GM12874 (cell line): ENCODE measurements around the gene RXYLT1.

Source experiments
- TF ChIP-seq, protein P1 (sequence below): IDR thresholded peaks from 2 replicates; pipeline ENCODE4 v1.5.1; 2011; ENCODE audit warnings: low read depth, mild to moderate bottlenecking, control low read depth, low read length, moderate library complexity; ENCODE audit not compliant: insufficient read depth

The RXYLT1 gene, protein sequence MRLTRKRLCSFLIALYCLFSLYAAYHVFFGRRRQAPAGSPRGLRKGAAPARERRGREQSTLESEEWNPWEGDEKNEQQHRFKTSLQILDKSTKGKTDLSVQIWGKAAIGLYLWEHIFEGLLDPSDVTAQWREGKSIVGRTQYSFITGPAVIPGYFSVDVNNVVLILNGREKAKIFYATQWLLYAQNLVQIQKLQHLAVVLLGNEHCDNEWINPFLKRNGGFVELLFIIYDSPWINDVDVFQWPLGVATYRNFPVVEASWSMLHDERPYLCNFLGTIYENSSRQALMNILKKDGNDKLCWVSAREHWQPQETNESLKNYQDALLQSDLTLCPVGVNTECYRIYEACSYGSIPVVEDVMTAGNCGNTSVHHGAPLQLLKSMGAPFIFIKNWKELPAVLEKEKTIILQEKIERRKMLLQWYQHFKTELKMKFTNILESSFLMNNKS

DNA sequence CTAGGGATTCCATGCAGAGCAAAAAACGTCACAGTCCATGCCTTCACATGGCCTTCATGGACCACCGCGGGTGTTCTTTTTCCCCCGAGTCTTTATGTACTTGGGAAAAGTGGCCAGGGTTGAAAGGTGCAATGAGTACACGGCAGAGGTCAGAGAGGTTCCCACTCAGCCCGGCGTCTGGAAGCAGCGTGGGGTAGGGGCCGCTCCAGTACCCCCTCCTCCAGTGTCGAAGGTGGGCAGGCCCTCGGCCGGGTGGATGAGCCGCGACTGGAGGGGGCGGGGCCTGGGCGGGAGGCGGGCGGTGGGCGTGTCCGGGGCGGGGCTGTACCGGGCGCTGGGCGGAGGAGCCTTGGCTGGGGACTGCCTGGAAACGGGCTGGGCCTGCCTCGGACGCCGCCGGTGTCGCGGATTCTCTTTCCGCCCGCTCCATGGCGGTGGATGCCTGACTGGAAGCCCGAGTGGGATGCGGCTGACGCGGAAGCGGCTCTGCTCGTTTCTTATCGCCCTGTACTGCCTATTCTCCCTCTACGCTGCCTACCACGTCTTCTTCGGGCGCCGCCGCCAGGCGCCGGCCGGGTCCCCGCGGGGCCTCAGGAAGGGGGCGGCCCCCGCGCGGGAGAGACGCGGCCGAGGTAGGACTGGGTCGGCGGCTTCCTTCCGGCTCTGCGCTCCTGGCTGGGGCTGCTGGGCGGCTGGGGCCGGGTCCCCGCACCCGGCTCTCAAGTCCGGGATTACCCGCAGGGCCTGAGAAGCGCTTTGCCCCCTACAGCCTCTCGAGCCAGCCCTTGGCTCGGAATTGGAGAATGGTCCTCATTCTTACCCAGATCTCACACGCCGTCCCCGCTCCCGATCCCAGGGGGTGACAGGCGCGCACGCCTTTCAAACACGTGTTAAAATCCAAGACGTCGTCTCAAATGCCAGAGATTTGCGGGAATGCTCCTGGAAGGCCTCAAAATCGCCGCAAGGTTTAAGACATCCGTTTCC lies at the start of gene RXYLT1:
TSS of gene RXYLT1 (plus strand) at position 412 of the 984 bp plus-strand sequence. CDS start at position 464, 52 bp downstream.
- TF ChIP-seq, protein P1, sequence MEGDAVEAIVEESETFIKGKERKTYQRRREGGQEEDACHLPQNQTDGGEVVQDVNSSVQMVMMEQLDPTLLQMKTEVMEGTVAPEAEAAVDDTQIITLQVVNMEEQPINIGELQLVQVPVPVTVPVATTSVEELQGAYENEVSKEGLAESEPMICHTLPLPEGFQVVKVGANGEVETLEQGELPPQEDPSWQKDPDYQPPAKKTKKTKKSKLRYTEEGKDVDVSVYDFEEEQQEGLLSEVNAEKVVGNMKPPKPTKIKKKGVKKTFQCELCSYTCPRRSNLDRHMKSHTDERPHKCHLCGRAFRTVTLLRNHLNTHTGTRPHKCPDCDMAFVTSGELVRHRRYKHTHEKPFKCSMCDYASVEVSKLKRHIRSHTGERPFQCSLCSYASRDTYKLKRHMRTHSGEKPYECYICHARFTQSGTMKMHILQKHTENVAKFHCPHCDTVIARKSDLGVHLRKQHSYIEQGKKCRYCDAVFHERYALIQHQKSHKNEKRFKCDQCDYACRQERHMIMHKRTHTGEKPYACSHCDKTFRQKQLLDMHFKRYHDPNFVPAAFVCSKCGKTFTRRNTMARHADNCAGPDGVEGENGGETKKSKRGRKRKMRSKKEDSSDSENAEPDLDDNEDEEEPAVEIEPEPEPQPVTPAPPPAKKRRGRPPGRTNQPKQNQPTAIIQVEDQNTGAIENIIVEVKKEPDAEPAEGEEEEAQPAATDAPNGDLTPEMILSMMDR, result no peak

DNA sequence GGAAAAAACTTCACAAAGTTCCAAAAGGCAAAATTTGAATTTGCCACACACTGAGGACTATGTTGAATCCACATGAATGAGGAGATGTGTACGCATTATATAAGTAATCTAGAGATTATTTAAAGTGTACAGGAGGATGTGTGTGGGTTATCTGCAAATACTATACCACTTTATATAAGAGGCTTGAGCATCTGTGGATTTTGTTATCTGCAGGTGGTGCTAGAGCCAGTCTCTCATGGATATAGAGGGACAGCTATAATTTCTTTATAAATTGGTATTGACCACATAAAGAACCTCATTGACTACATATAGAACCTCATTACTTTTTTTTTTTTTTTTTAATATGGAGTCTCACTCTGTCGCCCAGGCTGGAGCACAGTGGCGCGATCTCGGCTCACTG lies 32.2 kb upstream of the RXYLT1 start:
- TF ChIP-seq, protein P1, result no peak

DNA sequence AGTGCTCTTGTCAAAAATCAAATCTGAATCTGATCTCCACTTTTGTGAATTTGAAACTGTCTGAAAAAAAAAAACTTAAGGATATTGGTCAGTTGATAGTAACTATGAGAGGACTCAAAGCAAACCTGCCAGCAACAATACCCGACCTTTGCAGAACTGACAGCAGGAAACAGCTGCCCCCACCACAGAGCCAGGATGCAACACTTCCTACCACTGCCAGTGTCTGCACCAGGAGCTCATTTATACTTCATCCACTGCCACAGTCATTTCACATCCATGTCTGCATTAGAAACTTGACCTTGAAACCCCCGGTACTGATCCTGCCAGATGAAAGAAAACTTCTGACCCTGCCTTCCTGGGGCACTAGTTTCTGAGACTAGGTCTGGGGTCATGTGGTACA lies 27.4 kb upstream of the RXYLT1 start:
- TF ChIP-seq, protein P1, result no peak

DNA sequence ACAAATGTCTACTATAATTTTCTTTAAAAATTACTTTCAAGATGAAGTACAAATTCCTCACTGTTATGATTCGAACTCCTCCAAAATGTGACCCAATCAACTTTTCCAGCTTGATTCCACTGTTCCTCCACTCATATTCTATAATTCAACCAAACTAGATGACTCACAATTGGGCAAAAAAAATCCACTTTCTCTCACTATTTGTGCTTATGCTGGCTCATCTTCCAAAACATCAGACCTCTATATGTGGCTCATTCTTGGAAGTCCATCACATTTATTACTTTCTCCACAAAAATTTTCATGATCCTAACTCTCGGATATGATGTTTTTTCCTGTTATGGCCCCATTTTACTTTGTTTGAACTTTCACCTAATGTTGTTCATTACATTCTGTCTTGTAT lies 26.9 kb upstream of the RXYLT1 start:
- TF ChIP-seq, protein P1, result no peak

DNA sequence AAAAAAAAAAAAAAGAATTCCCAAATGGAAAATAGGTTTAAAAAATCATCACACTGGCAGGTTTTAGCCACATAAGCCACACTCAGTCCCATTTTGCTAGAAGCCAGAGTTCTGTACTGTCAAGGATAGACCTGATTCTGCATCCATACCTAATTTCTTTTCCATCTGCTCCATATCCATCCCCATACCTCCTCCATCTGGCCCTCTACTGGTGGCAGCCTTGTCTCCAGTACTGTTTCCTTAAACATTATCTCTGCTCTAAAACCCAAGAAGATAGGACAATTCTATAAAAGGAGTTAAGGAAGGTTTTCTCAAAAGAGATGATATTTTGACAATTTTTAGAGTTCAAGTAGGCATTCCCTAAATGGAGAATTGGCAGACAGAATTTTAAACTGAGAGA lies 26.0 kb upstream of the RXYLT1 start:
- TF ChIP-seq, protein P1, result no peak

DNA sequence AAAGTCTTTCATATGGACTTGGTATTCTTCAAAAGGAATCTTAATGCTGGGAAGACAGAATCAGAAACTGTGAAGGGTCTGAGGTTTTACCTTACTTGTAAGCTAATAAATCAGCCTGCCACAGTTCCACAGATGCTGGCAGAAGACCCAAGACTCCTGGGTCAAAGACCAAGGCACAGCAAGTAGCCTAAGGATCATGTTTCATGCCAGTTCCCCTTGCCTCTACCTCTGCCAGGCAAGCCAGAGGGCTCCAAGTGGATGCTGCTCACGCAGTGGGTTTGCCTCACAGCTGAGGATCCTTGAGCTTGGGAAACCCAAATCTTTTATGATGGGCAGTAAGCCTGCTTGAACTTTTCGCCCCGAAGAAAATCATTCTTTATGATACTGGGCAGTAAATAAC lies 15.2 kb upstream of the RXYLT1 start:
- TF ChIP-seq, protein P1, result no peak

DNA sequence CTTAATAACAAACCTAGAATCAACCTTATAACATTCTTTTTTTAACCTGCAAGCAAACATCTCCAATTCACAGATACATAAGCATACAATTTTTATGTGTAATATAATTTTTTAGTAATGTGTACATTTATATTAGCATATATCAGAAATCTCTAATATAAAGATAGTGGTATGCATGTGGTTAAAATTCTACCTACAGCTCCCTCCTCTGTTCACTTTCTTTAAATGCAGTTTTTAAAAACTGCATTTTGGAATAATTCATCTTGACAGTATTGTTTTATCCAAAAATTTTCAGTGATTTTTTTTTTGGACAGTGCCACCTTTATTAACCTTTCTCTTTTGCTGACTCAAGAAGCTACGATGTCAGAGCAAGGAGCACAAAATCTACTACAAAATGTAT lies 13.2 kb upstream of the RXYLT1 start:
- TF ChIP-seq, protein P1, result no peak
